Ishikawa (cell line): ENCODE data around the gene UBTD2.

Source experiments
- EP300 ChIP-seq: IDR thresholded peaks from 2 replicates; pipeline ENCODE4 v1.6.1; 2012; ENCODE audit warnings: borderline replicate concordance
- MAX ChIP-seq: IDR thresholded peaks from 2 replicates; pipeline ENCODE4 v1.6.1; 2012
- YY1 ChIP-seq: IDR thresholded peaks from 2 replicates; pipeline ENCODE4 v1.6.1; 2012; ENCODE audit warnings: low read depth

GRCh38 chr5:172188033-172188892, 95.3 kb downstream of the UBTD2 start, which contains the start of gene STK10:
- no peak for TF ChIP-seq YY1
- no peak for TF ChIP-seq EP300
- peak; percentile 58; the same call in 1 of the 2 replicates for TF ChIP-seq MAX
